GM12878 (cell line): ENCODE results near the gene MYO1D. TPM values are rescaled to one million over a fixed set of nuclear protein-coding genes. Genes with fewer than 3 reads are reported as not detected.

Experiments
- ATAC-seq: fragments of 200-7000 bp; cut with Tn5 transposase; 3 replicates; pipeline ENCODE4 v1.9.1; 2020; ENCODE audit warnings: mild to moderate bottlenecking, moderate library complexity
- BruUV-seq: library from RNA; stranded (reverse); fragments of 400-500 nt; replicated peaks from 2 replicates; lab custom pipeline; 2021; lab: Mats Ljungman, UMichigan
- CTCF ChIA-PET: fragments of 300-600 bp; sonication (Branson Sonifier 250); formaldehyde crosslinking; extraction: SDS; loops from one replicate; lab custom pipeline; 2021; ENCODE audit warnings: inconsistent platforms; lab: Yijun Ruan, JAX
- POLR2A ChIA-PET: fragments of 350-600 bp; formaldehyde crosslinking; extraction: SDS; loops from one replicate; lab custom pipeline; 2021; ENCODE audit warnings: inconsistent platforms; lab: Charles Lee
- RAD21 ChIA-PET: fragments of 300-600 bp; sonication (Branson Sonifier 250); formaldehyde crosslinking; loops from one replicate; lab custom pipeline; 2023; ENCODE audit warnings: antibody characterized with exemption; ENCODE audit not compliant: unreplicated experiment; lab: Charles Lee
- SMC1A ChIA-PET: fragments of 300-600 bp; sonication (Branson Sonifier 250); formaldehyde crosslinking; loops from one replicate; lab custom pipeline; 2023; ENCODE audit not compliant: unreplicated experiment, uncharacterized antibody; lab: Charles Lee
- DNase-seq: peaks from one replicate; pipeline ENCODE4 v3.0.0-alpha.2; 2011; ENCODE audit warnings: low read depth, low spot score
- FAIRE-seq: peaks from 3 replicates; lab custom pipeline; 2011; peaks lifted over from hg19 to GRCh38; lab: Jason Lieb, UNC
- H2AFZ ChIP-seq: 2 replicates; pipeline ENCODE4 v1.6.0; 2011; ENCODE audit warnings: low read depth, low read length, control low read depth; ENCODE audit not compliant: control insufficient read depth
- H3K27ac ChIP-seq: 2 replicates; pipeline ENCODE4 v1.5.1; 2011; ENCODE audit warnings: control low read depth; ENCODE audit not compliant: control insufficient read depth, insufficient read depth
- H3K27me3 ChIP-seq, 2 experiments: replicated peaks in 1 of 2; 2 replicates each; pipeline versions ENCODE4 v1.6.0 to v1.6.1; 2011; ENCODE audit warnings: low read length in 1 of 2; ENCODE audit not compliant: control insufficient read depth in 2 of 2, insufficient read depth in 2 of 2
- H3K36me3 ChIP-seq, 2 experiments: 2 replicates each; pipeline ENCODE4 v1.5.1; 2011; ENCODE audit warnings: low read length in 1 of 2; ENCODE audit not compliant: control insufficient read depth in 2 of 2, insufficient read depth in 2 of 2
- H3K4me1 ChIP-seq: 2 replicates; pipeline ENCODE4 v1.6.1; 2011; ENCODE audit warnings: mild to moderate bottlenecking, low read length, moderate library complexity, mixed read lengths; ENCODE audit not compliant: control insufficient read depth, insufficient read depth
- H3K4me2 ChIP-seq: 2 replicates; pipeline ENCODE4 v1.6.0; 2011; ENCODE audit warnings: control low read depth; ENCODE audit not compliant: control insufficient read depth, insufficient read depth
- H3K4me3 ChIP-seq: fragments of 200-600 bp; sonication (generic); 2 replicates; pipeline ENCODE4 v1.5.1; 2016
- H3K79me2 ChIP-seq: 2 replicates; pipeline ENCODE4 v1.6.0; 2011; ENCODE audit warnings: low read length; ENCODE audit not compliant: control insufficient read depth, insufficient read depth
- H3K9ac ChIP-seq: 2 replicates; pipeline ENCODE4 v1.8.0; 2011; ENCODE audit warnings: low read length, control low read depth, mixed read lengths; ENCODE audit not compliant: control insufficient read depth, insufficient read depth
- H3K9me3 ChIP-seq: replicated peaks from 3 replicates; pipeline ENCODE4 v1.5.1; 2011; ENCODE audit warnings: mild to moderate bottlenecking, low read length; ENCODE audit not compliant: control insufficient read depth, insufficient read depth
- H4K20me1 ChIP-seq: 2 replicates; pipeline ENCODE4 v1.6.0; 2011; ENCODE audit not compliant: control insufficient read depth, insufficient read depth
- CBX3 ChIP-seq: fragments of 200-600 bp; sonication (generic); IDR thresholded peaks from 2 replicates; pipeline ENCODE4 v1.6.1; 2016; ENCODE audit warnings: low read depth, borderline replicate concordance
- DPF2 ChIP-seq: fragments of 450-650 bp; IDR thresholded peaks from 2 replicates; pipeline ENCODE4 v1.6.1; 2017; ENCODE audit warnings: mild to moderate bottlenecking
- EED ChIP-seq: sonication (generic); IDR thresholded peaks from 2 replicates; pipeline ENCODE4 v1.6.1; 2016; ENCODE audit warnings: antibody characterized with exemption, low read depth
- MTA2 ChIP-seq: fragments of 450-650 bp; IDR thresholded peaks from 2 replicates; pipeline ENCODE4 v1.6.1; 2016; ENCODE audit warnings: low read depth, mild to moderate bottlenecking, moderate library complexity
- PAX8 ChIP-seq: fragments of 450-650 bp; IDR thresholded peaks from 2 replicates; pipeline ENCODE4 v1.6.1; 2017; ENCODE audit warnings: mild to moderate bottlenecking, moderate library complexity
- RUNX3 ChIP-seq: IDR thresholded peaks from 2 replicates; pipeline ENCODE4 v1.6.1; 2012; ENCODE audit warnings: low read length, inconsistent platforms
- SUZ12 ChIP-seq: fragments of 200-600 bp; sonication (generic); IDR thresholded peaks from one replicate; pipeline ENCODE4 v1.6.1; 2018; ENCODE audit warnings: antibody characterized with exemption, mild to moderate bottlenecking; ENCODE audit not compliant: unreplicated experiment
- WRNIP1 ChIP-seq: IDR thresholded peaks from 2 replicates; pipeline ENCODE4 v1.6.1; 2011; ENCODE audit warnings: low read depth, low read length, improper control_type of control experiment, borderline replicate concordance
- ZNF217 ChIP-seq: fragments of 450-650 bp; IDR thresholded peaks from 2 replicates; pipeline ENCODE4 v1.6.1; 2017; ENCODE audit warnings: antibody characterized with exemption, mild to moderate bottlenecking
- WGBS: methylation state at CpG from one replicate; pipeline ENCODE4 v1.1.6; 2016; ENCODE audit warnings: low lambda C conversion rate; ENCODE audit not compliant: insufficient replicate concordance, insufficient coverage; ENCODE audit errors: missing lambda C conversion rate; 5-methylcytosine and 5-hydroxymethylcytosine counted together
- in situ Hi-C: fragments of 300-500 bp; cut with MboI; formaldehyde crosslinking; loops from 9 replicates; pipeline ENCODE4 v1.14.3; 2018; ENCODE audit warnings: mixed read lengths
- intact Hi-C: fragments of 100-400 bp; cut with micrococcal nuclease; formaldehyde crosslinking; loops from one replicate; pipeline ENCODE4 v1.14.2; 2022; ENCODE audit not compliant: unreplicated experiment
- polyA plus RNA-seq, 11 experiments: library from polyadenylated mRNA; depleted of rRNA in 4 of 11; unstranded in 6 of 11; stranded (reverse) in 5 of 11; fragments of >200 nt; fragmentation: Nextera tagmentation in 4 of 11; fragmentation: Illumina TruSeq in 1 of 11; extraction: Ambion mirVana in 4 of 11; extraction: Trizol in 1 of 11; gene quantifications; 1 replicate in 1 of 11; 2 replicates in 10 of 11; pipeline versions ENCODE4 v1.2.1 to v1.2.3, GENCODE V29; 2011 to 2016; ENCODE audit warnings: inconsistent platforms in 2 of 11, missing spikeins in 2 of 11, low read depth in 1 of 11
- total RNA-seq, 4 experiments: library from RNA; depleted of rRNA in 3 of 4; stranded (reverse); fragments of >200 nt in 3 of 4; fragmentation: Illumina TruSeq in 1 of 4; extraction: Trizol in 1 of 4; gene quantifications; 2 replicates each; pipeline versions ENCODE4 v1.2.1 to v1.2.3, GENCODE V29; 2013 to 2021
- TF ChIP-seq, protein P1 (sequence below): IDR thresholded peaks from 2 replicates; pipeline ENCODE4 v1.6.1; 2011; ENCODE audit warnings: low read depth, mild to moderate bottlenecking, low read length, moderate library complexity, borderline replicate concordance; ENCODE audit errors: extremely low read depth

MYO1D gene
- total and polyA plus RNA-seq, 10 of the 15 experiments (the other 5 are each of a cell fraction or from before 2014, with no cell fraction given), result 1.8 to 37.7 (median 25.4) TPM

DNA sequence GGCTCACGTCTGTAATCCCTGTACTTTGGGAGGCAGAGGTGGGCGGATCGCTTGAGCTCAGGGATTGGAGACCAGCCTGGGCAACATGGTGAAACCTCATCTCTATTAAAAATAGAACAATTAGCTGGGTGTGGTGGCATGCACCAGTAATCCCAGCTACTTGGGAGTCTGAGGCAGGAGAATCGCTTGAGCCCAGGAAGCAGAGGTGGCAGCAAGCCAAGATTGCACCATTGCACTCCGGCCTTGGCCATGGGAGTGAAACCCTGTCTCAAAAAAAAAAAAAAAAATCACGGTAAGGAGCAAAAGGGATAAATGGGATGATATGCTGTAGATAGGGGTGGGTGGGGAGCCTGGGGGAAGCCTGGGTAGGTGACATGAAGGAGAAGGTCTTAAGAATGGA lies 30.7 kb upstream of the MYO1D start:
- TF ChIP-seq MTA2 (no peak), DPF2 (no peak), RUNX3 (no peak), SUZ12 (no peak), CBX3 (no peak), ZNF217 (no peak), EED (no peak), WRNIP1 (no peak), PAX8 (no peak)
- TF ChIP-seq, protein P1, sequence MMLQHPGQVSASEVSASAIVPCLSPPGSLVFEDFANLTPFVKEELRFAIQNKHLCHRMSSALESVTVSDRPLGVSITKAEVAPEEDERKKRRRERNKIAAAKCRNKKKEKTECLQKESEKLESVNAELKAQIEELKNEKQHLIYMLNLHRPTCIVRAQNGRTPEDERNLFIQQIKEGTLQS, result no peak
- intact Hi-C loops (no loop called here), in situ Hi-C loops (loop anchor here (25.0 kb wide), 1 partner anchor 445 kb away; no protein-coding TSS in a partner anchor)
- no peaks in the 10 kb centered on the region for H3K27me3 ChIP-seq
- no peak overlapping the region for H3K4me2 ChIP-seq
- H3K4me3 ChIP-seq, result no peak overlapping the region
- ChIA-PET CTCF (interaction anchor here (1.0 to 12.1 kb wide), 7 partner anchors 12 to 444 kb away, joined by 3 to 206 read pairs (median 5); partner anchors contain the start of gene MYO1D), POLR2A (no interaction called here), SMC1A (interaction anchor here (0.6 to 13.9 kb wide), 6 partner anchors 27 to 423 kb away, joined by 3 to 137 read pairs (median 4); partner anchors contain the start of gene MYO1D), RAD21 (interaction anchor here (0.7 to 1.4 kb wide), 4 partner anchors 22 to 124 kb away, joined by 4 to 12 read pairs (median 4); no protein-coding TSS in a partner anchor)
- no peak overlapping the region for H2AFZ ChIP-seq
- H3K9me3 ChIP-seq, result no peaks in the 10 kb centered on the region
- ATAC-seq, result no peak
- DNase-seq, result no peak
- peaks cover 8% of the 10 kb centered on the region for H3K4me1 ChIP-seq
- H3K36me3 ChIP-seq, result no peaks in the 10 kb centered on the region
- 70% methylated on average over 5 of the region's 6 CpGs for WGBS
- FAIRE-seq, result no peak
- no peaks in the 10 kb centered on the region for H4K20me1 ChIP-seq
- no TSS peak for BruUV-seq
- no peaks in the 10 kb centered on the region for H3K79me2 ChIP-seq
- H3K27ac ChIP-seq, result no peak overlapping the region
- H3K9ac ChIP-seq, result no peak overlapping the region
